ENCODE results near the gene KLF12.

KLF12 gene

DNA sequence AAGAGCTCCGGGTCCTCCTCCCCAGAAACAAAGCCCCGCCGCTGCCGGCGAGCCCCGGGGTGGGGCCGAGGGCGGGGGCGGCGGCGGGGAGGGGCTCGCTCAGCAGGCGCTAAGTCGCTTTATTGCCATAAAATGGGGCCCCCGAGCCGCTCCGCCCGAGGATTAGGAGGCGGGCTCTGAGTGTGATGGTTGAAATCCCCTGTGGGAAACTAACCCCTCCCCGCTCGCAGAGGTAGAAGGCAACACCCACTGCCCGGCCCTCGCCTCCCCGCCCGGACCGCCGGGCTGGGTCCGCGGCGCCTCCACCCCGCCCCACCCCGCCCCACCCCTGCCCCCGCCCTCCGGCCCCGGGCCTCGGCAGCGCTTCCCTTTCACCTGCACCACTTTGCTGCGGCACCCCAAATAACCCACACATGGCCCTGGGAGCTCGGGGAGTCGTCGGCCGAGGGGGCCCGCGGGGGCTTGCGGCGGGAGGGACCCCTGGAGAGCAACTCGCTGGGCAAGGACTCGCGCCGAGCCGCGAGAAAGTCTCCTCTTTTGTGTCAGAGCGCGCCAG lies at the start of gene KLF12:
Gene KLF12 (minus strand): TSS at position 184 of the 556 bp plus-strand sequence.
- peak; percentile 91 to 93 for DNase-seq

DNA sequence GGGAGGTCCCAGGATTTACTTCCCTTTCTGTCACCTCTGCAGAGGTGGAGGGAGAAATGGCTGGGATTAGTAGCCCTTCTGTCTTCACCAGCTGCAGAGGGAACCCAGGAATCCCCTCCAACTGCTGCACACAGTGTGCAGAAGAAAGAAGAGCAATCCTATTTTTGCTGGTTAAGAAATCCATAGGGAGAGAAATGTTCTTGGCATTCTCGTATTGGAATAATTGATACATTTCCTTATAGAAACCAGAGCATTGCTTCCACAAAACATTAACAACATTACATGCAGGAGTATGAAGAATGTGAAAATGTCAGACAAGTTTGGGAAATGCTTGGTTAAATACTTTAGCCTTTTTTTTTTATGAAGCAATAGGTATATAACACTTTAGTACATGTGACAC lies 48.3 kb upstream of the KLF12 start:
- no peak for DNase-seq

DNA sequence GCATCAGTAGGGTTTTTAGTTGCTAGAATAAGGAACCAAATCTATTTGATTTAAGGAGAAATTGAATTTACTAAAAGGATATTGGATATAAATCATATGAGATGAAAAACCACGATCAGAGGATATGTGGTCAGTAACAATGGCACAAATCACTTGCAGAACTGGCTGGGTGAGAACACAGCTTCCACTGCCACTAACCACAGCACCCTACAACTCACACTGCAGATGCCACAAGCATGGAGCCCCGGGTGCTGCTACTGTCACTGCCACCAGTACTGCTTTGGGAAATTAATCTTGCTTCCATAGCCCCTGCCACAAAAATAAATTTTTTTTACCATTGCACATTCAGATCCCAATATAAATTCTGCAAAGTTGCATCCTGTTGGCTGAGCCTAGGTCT lies 40.6 kb upstream of the KLF12 start:
- no peak for DNase-seq

DNA sequence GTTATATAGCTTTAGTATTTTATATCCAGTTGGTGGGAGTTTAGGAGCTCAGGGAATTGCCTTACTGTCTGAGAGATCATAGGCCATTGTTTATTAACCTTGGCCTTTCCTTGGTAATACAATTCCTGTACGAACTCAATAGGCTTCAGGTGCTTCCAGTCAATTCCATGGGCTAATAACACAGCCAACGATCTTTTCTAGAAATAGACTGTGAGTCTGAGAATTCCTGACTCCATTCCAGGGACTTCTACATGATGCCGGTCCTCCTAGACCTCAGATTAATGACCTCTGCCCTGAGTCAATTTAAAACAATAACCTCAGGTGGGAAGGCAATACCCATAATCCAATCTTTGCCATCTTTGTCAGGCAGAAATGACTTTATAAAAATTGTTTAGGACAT lies 39.6 kb upstream of the KLF12 start:
- DNase-seq: no peak

DNA sequence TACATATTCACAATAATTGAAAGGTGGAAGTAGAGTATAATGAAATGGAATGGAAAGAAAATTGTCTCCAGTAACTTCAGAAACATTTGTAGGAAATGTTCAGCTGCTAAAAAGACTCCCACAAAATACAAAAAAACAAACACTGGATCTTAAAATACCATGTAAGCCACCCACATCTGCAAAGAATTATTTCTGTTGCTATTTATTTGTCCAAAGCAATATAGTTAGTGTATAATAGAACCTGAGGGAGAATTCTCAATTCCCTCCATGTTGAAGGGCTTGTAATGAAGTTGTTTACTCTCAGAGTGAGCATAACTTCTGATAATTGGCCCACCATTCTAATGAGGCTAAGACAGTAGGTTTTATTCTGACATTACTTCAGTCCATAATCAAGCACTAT lies 37.4 kb upstream of the KLF12 start:
- no peak for DNase-seq

DNA sequence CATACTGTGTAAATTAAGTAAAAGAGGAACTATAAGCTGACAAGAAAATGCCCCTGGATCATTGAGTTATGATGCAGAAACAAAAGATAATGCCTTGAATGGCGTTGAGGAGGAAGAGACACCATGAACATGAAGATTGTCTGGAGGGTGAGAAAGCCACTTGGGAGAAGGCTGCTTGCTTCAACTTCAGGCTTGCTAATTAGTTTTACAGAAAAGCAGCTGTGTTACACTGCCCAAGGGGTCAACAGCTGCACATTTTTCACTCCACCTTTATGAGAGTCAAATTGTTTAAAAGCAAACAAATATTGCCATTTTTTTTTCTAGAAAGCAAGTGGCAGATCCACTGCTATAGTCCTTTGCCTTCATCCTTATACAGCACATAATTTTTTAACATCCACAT lies 35.5 kb upstream of the KLF12 start:
- DNase-seq: no peak

DNA sequence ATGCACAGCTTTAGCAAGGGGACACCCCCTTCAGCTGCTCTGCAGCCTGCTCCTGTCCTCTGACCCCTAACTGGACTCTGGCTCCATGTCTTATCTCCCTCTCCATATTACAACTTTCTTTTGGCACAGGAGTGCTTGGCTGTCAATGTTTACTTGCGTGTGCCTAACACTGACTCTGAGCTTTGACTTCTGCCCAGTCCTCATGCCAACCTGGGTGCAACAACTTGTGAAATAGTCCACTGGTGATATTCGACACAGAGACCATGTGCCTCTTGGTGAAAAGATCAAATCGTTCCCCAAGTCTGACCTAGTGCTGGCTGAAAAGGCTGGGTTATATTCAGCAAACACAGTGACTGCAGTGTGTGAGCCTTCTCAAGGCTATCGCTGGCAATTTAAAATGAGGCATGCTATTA lies 34.1 kb upstream of the KLF12 start:
- DNase-seq: no peak

DNA sequence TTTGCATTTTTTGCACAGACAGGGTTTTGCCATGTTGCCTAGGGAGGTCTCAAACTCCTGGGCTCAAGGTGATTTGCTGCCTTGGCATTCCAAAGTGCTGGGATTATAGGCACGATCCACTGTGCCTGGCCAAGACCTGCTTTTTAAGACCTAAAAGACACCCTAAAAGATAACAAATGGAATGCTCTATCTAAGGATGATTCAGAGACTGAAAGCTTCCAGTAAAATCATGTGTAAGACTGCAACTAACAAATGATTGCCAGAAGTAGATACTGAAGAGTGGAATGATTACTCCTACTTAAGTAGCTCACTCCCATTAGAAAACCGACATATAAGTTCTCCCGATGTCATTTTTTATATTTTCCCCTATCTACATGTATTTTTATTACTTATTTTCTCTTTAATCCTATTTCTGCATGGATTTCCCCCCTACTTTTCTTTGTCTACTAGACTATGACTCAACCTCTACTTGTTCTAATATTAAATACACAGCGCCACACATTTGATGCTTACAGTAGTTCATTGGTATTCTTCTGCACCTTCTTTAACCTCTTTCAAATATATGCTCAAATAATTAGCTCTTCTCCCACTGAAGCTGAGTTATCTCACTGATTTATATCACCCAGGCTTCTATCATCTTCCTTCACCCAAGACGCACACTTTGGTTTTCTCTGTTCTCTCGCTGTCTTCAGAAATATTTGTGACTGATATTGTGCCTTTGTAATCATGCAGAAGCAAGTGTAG lies 32.2 kb upstream of the KLF12 start:
- DNase-seq: no peak

DNA sequence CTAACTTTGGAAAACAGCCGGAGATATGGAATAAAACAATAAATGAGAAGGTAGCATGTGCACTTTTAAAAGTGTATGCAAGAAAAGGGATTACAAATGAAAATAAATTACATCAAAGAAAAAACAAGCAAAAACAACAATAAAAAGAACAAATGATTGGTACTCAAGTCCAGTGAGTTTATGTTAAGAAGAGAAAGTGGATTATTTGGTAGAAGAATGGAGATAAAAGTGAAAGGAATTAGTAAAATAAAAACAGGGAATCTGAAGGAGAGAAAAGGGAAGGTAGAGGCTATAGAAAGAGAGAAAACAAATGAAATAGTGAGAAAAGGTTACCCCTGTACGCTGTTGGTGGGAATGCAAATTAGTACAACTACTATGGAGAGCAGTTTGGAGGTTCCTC lies 28.6 kb upstream of the KLF12 start:
- DNase-seq: no peak

DNA sequence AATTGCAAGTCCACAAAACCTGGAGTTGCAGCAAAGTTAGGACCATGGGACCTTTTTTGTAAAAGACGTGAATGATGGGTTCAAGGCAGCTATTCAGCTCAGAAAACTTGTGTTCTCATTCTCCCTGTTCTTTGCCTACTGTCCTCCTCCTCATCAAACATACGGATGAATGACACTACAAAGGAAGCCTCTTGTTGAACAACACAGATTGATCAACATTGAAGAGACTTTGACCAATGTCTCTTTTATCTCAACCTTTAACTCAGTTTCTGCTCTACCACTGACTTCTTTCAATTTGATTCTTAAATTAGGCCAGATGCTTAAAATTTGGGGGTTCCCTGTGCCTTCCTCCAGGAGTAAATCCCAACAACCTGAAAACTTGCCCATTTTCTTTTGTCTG lies 27.9 kb upstream of the KLF12 start:
- DNase-seq: no peak

DNA sequence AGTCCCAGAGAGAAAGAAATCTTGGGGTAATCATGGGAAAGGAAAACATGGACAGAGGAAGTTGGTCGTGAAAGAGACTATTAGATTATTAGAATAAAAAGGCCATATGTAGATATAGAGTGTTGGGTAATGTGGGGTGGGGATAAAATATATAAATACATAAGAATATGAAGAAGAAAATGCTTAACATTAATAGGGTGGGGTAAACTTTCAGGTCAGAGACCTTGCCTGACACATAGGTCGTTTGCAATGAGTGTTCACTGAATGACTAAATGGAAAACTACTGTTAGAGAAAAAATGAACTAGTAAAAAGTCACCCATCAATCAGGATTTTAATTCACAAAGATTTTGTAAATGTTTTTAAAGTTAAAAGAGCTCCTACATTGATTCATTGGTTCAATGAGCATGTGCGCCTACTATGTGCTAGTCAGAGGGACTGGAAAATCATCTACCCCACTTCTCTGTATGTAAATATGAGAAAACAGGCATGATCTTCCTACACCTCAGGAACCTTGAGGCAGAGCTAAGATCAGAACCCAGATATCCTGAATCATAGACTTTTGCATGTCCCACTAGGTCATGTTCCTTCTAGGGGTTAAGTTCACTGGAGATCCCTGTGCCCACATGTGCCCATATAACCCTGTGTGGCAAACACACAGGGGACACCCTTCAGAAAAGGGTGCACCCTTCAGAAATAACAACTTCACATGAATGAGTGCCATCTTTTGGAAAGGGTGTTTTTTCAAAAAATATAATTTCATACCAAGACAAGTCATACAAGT lies 24.6 kb upstream of the KLF12 start:
- DNase-seq: no peak

DNA sequence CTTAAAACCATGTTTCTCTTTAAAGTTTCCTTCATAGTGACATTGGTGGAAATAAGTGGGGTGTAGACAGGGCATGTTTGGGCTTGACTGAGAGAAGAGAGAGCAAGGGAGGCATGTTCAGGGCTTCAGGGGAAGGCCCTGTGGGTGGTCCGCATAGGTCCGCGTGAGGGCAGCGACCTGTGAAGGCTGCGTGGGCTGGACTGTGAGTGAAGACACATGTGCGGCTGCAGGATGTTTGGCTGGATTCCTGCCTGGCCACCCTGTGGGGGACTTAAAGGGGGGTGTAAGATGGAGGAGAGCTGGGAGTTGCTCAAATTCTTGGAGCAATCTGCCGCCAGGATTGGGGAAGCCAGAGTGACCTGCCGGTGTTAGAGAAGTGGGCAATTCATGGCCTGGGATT lies 23.8 kb upstream of the KLF12 start:
- no peak for DNase-seq

DNA sequence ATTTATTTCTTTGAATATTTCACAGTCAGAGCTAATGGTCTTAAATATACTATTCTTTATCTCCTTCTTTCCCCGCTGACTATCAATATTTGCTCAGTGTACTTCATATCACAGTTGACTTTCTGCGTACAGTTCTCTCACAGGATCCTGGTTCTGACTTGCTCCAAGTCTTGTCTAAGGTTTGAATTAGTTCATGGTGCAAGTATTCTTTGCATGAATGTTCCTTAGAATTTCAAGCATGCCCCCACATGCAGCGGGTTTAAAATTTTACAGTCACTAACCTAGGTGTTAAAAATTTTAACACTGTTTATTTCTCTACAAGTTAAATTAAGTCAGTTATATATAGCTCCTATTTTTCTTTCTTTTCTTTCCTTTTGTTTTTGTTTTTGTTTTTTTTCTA lies 20.8 kb upstream of the KLF12 start:
- DNase-seq: no peak

DNA sequence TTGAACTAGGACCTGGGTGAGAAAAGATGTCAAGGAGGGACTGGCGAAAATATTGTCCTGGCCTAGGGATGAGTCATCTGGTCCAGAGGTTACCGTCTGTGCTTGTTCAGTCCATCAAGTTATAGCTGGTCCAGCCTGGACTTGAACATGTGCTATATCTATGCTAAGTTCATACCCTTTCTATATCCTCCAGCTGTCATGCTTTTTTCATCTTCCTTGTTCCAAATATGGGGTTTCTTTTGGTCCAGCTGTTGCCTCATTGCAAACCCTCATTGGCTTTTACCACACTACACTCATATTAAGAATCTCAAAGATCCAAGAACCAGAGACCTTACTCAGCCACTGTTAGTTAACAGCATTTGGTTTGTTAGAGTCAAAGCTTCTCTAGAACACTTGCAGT lies 19.1 kb upstream of the KLF12 start:
- DNase-seq: no peak

DNA sequence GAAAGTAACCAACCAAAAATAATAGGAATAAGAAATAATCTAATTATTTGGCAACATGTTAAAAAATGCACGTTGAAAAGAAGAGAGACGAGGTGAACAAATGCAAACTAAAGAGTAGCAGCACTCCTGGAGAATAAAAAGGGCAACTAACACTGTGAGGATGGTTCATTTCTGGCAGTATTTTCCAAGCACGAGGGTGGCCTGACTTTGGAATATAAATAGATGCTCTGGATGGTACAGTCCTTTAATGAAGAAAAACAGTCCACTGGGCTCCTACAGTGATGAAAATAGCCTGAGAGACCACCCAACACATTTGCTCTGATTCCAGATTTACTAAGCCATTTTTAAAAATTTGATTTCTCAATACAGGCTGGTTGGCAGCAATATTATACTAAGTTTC lies 17.7 kb upstream of the KLF12 start:
- DNase-seq: no peak

DNA sequence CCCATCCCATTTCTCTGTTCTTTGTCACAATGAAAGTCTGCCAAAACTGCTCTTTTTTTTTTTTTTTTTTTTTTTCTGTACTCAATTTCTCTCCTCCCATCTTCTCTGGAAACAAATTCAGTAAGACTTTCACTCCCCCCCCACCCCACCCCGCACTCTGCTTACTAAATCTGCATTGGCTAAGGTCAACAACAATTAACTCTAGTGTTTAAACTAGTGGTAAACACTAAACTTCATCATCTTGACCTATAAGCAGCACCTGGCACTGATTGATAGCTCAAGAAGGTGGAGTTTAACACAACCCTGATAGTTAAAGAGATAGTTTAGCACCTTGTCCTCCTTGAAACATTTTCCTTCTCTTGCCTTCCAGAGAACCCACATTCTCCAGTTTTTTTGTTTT lies 14.1 kb upstream of the KLF12 start:
- no peak for DNase-seq

DNA sequence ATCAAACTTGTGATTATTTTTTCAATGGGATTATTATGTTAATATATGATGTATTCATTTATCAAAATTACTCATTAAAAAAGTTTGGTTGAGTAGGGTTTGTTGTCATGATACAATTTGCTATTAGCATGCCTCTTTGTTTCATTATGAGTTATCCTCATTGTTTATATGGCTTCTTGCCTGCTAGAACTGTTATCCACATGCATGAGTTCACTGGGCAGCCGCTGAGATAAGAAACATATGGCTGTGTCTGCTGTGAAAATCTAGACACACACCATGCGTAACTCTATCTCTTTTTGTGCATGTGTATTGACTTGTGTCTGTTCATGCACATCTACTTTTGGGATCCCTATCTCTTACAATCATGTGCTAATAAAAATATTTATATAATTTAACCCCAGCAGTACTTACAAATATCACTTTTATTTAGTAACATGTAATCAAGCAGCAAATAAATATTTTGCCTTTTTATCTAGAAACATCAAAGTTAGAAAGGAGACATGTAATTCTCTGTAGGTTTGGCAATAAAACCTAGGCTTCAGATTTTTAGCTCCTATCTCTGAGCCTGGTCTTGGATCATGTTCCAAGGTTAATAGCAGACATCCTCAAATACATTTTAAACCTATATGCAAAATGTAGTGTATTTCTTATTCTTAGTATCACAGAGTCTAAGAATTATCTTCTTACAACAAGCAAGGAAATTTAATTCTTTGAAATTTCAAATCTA lies 11.2 kb upstream of the KLF12 start:
- DNase-seq: no peak

DNA sequence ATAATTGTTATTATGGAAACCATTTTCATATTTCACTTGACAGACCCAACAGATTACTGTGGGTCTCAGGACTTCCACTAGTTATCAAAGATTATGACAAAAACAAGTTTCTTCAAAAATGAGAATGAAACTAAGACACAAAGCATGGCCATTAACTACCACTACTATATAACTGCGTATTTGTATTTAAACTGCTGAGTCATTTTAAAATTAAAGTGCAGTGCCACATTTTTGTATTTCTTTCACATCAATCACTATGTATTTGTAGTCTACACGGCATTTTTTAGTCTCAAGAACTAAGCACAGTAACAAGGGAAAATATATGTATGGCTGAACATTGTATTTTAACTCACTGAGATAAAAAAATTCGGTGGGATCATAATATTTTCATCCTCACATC lies 10.1 kb upstream of the KLF12 start:
- DNase-seq: no peak

DNA sequence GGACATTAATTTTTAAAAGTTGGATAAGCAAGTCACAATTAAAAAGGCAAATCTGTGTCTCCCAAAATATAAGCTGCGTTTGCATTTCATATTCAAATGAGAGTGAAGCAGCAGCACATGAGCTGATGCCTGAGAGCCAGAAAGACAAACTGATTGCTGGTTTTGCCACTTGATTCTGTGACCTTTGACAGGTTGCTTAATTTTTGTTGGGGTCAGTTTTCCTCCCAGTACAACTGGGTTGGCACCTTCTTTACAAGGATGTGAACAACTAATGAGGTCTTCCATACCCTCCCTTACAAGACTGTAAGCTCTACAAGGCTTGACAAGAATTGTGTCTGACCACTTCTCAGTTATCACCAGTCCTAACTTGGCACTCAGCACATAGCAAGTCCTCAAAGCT lies 8.1 kb upstream of the KLF12 start:
- DNase-seq: no peak

DNA sequence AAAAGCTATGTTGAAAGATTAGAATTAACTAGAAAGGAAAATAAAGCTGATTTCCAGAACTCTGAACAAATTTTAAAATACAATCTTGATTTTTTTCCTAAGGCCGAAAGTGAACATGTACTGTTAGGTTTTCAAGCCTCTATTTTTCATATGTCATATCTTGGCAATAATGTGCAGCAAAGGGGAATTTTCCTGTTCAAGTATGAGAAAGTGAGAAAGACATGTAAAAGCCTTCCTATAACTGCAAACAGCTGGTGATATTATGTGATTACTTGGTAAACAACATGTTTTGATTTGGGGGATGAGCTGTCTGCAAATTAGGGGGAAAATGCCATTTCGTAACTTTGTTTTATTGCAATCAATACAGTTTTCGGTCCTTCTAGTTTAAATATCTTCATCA lies 4.0 kb upstream of the KLF12 start:
- DNase-seq: no peak

DNA sequence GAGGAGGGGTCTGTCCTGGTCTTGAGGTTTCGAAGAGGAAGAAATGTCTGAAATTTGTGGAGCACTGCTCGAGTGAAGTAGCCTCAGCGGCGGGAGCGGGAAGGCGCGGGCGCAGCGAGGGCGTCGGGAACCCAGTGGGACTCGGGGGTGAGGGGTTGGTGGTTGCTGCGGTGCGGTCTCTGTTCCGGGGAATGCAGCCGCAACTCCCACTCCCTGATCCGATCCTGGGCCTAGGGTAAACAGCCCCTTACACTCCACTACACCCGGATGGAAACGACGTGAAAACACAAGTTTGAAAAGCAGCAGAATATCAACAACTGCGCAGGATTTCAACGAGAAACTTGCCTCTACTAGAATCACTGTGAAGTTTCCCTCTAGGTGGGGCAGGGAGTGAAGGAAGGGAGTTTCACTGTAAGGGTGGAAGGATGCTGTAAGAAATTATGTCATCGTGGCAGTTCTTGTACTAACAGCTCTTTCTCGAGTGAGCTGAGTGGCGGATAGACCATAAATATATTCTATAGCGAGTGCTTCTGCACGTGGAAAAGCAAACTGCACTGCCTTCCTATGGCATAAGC lies 2.0 kb upstream of the KLF12 start:
- peak; percentile 38 to 44 for DNase-seq

DNA sequence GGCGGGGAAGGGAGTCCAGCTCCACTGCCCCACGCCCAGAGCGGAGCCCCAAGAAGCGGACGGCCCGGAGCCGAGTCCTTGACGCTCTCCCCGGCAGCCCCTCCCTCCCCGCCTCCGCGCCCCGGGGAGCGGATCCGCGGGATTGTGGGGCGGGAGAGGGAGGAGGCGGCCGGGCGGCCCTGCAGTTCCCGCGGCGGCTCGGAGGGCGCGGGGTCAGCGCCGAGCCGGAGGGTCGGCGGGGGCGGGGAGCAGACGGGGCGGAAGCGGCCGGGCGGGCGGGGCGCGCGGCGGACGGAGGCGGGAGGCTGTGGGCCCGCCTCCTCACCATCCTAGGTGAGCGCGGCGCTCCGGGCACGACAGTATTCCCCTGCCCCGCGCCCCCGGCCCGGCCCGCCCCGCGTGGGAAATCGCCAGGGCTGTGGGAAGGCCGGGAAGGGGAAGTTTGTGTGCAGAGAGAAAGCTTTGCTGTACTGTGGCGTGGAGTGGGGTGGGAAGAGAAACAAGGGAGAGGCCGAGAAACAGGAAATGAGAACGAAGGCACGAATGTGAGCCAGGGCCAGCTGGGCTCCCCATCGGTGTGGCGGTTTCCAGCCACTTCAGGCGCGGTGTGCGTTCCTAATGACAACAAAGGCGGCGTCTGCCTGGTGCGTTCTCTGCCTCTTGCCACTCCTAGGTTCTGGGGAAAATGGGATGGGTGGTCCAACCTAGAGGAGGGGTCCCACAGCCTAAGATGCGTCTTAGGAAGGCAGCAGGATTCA lies 1.3 kb upstream of the KLF12 start:
- peak; percentile 49 to 55 for DNase-seq
